GM23338 (cell line): Measurements from ENCODE around the gene CMIP.

Experiments
- EZH2 ChIP-seq: fragments of 200-600 bp; sonication (generic); IDR thresholded peaks from one replicate; pipeline ENCODE4 v1.8.0; 2017; ENCODE audit warnings: antibody characterized with exemption, mild to moderate bottlenecking, low read depth; ENCODE audit not compliant: unreplicated experiment
- EZH2phosphoT487 ChIP-seq: fragments of 200-600 bp; sonication (generic); IDR thresholded peaks from one replicate; pipeline ENCODE4 v1.8.1; 2018; ENCODE audit warnings: antibody characterized with exemption; ENCODE audit not compliant: unreplicated experiment
- NANOG ChIP-seq: IDR thresholded peaks from 2 replicates; pipeline ENCODE4 v1.6.1; 2016; ENCODE audit warnings: antibody characterized with exemption, borderline replicate concordance
- POLR2AphosphoS5 ChIP-seq: IDR thresholded peaks from 2 replicates; pipeline ENCODE4 v1.6.1; 2016; ENCODE audit warnings: antibody characterized with exemption, low read depth
- TF ChIP-seq, protein P1 (sequence below), 2 experiments: fragments of 200-600 bp in 1 of 2; sonication (generic) in 1 of 2; conservative IDR thresholded peaks; 2 replicates each; pipeline versions ENCODE4 v1.5.1 to v1.6.1; 2016 to 2017; ENCODE audit warnings: antibody characterized with exemption in 2 of 2, low read depth in 2 of 2, mild to moderate bottlenecking in 2 of 2, moderate library complexity in 1 of 2
- TF ChIP-seq, protein P2 (sequence below): IDR thresholded peaks from one replicate; pipeline ENCODE4 v1.6.1; 2018; ENCODE audit warnings: antibody characterized with exemption; ENCODE audit not compliant: unreplicated experiment
- TF ChIP-seq, protein P3 (sequence below): IDR thresholded peaks from 2 replicates; pipeline ENCODE4 v1.6.1; 2016; ENCODE audit warnings: antibody characterized with exemption

GRCh38 chr16:81408409-81408950 lies 36.1 kb upstream of the CMIP start:
- TF ChIP-seq, protein P1, sequence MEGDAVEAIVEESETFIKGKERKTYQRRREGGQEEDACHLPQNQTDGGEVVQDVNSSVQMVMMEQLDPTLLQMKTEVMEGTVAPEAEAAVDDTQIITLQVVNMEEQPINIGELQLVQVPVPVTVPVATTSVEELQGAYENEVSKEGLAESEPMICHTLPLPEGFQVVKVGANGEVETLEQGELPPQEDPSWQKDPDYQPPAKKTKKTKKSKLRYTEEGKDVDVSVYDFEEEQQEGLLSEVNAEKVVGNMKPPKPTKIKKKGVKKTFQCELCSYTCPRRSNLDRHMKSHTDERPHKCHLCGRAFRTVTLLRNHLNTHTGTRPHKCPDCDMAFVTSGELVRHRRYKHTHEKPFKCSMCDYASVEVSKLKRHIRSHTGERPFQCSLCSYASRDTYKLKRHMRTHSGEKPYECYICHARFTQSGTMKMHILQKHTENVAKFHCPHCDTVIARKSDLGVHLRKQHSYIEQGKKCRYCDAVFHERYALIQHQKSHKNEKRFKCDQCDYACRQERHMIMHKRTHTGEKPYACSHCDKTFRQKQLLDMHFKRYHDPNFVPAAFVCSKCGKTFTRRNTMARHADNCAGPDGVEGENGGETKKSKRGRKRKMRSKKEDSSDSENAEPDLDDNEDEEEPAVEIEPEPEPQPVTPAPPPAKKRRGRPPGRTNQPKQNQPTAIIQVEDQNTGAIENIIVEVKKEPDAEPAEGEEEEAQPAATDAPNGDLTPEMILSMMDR (conservative IDR thresholded peaks at IDR 0.05; ENCODE audit: low read depth in 2 of 2) = no peak
- TF ChIP-seq EZH2 (no peak), POLR2AphosphoS5 (no peak), EZH2phosphoT487 (no peak), NANOG (no peak)
- TF ChIP-seq, protein P2, sequence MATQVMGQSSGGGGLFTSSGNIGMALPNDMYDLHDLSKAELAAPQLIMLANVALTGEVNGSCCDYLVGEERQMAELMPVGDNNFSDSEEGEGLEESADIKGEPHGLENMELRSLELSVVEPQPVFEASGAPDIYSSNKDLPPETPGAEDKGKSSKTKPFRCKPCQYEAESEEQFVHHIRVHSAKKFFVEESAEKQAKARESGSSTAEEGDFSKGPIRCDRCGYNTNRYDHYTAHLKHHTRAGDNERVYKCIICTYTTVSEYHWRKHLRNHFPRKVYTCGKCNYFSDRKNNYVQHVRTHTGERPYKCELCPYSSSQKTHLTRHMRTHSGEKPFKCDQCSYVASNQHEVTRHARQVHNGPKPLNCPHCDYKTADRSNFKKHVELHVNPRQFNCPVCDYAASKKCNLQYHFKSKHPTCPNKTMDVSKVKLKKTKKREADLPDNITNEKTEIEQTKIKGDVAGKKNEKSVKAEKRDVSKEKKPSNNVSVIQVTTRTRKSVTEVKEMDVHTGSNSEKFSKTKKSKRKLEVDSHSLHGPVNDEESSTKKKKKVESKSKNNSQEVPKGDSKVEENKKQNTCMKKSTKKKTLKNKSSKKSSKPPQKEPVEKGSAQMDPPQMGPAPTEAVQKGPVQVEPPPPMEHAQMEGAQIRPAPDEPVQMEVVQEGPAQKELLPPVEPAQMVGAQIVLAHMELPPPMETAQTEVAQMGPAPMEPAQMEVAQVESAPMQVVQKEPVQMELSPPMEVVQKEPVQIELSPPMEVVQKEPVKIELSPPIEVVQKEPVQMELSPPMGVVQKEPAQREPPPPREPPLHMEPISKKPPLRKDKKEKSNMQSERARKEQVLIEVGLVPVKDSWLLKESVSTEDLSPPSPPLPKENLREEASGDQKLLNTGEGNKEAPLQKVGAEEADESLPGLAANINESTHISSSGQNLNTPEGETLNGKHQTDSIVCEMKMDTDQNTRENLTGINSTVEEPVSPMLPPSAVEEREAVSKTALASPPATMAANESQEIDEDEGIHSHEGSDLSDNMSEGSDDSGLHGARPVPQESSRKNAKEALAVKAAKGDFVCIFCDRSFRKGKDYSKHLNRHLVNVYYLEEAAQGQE = no peak
- TF ChIP-seq, protein P3, sequence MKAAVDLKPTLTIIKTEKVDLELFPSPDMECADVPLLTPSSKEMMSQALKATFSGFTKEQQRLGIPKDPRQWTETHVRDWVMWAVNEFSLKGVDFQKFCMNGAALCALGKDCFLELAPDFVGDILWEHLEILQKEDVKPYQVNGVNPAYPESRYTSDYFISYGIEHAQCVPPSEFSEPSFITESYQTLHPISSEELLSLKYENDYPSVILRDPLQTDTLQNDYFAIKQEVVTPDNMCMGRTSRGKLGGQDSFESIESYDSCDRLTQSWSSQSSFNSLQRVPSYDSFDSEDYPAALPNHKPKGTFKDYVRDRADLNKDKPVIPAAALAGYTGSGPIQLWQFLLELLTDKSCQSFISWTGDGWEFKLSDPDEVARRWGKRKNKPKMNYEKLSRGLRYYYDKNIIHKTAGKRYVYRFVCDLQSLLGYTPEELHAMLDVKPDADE = no peak
